ENCODE measurements around the gene ANKRD62.

Gene ANKRD62

DNA sequence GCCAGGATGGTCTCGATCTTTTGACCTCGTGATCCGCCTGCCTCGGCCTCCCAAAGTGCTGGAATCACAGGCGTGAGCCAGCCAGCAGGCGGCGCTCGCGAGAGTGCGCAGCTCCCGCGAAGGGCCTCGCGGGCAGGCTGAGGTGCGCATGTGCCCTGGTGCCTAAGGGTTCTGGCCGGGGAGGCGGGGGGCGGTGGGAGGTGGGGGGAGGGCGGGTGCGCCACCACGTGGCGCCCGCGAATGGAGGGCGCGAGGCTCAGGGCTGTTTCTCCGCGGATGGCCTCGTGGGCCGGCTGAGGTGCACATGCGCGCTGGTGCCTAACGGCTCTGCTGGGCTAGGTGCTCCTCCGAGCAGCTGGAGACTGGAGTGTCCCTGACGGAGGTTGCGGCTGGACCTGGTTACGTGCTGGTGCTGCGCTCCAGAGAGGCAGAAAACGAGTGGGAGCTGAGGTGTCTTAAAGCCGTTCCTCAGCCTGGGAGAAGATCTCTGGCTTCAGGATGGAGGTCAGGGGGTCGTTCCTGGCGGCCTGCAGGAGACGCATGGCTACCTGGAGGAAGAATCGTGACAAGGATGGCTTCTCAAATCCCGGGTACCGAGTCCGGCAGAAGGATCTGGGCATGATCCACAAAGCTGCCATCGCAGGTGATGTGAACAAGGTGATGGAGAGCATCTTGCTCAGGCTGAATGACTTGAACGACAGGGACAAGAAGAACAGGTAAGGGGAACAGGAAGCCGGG lies at the start of gene ANKRD62:
ANKRD62 (plus strand) TSS at position 324 of the 738 bp plus-strand sequence; CDS start at position 499, 175 bp downstream.
- no peak for DNase-seq

DNA sequence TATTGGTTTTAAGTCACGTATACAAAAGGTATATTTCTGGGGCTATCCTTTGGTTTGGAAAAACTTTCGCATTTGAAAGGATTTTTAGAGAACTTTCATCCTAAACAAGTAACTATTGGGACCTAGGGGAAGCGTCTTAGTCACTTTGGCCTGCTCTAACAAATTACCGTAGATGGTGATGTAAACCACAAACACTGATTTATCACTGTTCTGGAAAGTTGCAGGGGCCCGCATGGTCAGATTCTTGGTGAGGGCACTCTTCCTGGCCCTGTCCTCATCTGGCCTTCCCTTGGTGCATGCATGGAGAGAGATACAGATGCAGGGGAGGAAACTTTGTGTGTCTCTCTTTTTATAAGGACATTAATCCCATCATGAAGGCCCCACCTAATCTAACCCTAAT lies 49.1 kb upstream of the ANKRD62 start:
- no peak for DNase-seq

DNA sequence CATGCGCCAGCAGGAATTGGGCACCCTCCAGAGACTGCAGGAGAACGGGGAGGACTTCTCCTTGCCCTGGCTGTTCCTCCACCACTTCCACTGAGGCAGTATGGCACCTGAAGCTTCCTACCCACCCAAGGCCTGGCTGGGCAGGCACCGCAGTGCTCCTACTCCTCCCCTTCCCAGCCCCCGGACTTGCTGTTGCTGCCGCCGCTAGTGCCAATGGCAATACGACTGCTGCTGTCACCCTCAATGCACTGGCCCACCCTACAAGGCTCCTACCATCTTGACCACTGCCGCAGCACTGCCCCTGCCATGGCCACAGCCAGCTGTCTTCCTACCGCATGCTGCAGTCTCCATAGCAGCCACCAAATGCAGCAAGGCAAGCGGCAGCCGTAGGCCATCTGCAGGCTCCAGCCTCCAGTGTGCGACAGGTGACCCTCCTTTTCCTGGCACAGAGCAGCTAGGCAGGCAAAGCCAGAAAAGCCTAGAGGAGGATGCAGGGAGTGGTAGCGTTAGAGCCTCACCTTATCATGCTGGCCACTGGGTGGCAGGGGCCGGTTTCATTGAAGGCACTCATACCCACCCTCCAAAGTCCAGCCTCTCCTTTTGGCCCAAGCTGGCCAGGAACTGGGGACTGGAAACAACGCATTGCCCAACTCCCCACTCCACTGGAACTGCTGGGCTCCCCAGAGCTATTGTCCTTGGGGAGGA lies 47.4 kb upstream of the ANKRD62 start:
- DNase-seq: no peak

GRCh38 chr18:12046751-12047335 lies 46.8 kb upstream of the ANKRD62 start:
- no peak for DNase-seq

DNA sequence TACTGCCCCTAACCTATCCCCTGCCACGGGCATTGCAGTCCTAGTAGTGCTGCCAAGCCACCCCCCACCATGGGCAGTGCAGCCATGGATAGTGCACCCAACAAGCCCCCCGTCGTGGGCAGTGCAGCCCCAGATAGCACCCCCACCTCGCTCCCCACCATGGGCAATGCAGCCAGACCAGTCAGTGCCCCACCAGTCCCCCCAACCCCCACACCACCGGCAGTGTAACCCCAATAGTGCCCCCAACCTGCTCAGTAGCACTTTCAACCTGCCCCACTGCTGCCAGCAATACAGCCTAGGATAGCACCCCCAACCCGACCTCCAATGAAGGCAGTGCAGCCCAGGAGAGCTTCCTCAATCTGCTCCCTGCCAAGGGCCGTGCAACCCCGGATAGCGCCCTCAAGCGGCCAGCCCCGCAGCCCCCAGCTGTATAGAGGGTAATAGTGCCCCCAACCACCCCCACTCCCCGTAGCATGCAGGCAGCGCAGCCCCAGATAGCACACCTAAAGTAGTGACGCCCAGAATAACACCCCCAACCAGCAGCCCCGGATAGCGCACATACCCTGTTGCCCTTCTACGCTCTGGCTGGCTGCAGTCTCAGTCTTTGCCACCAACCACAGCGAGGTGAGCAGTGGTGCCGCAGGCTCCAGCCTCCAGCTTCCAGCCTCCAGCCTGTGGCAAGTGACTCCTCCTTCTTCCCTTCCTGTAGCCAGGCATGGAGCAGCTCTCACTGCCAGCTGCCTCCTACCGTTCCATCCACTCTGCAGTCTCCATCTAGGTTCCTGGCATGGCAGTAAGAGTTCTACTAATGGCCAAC lies 45.4 kb upstream of the ANKRD62 start:
- no peak for DNase-seq

- no peak for DNase-seq
Measured at GRCh38 chr18:12048827-12049175, 44.8 kb upstream of the ANKRD62 start.

DNA sequence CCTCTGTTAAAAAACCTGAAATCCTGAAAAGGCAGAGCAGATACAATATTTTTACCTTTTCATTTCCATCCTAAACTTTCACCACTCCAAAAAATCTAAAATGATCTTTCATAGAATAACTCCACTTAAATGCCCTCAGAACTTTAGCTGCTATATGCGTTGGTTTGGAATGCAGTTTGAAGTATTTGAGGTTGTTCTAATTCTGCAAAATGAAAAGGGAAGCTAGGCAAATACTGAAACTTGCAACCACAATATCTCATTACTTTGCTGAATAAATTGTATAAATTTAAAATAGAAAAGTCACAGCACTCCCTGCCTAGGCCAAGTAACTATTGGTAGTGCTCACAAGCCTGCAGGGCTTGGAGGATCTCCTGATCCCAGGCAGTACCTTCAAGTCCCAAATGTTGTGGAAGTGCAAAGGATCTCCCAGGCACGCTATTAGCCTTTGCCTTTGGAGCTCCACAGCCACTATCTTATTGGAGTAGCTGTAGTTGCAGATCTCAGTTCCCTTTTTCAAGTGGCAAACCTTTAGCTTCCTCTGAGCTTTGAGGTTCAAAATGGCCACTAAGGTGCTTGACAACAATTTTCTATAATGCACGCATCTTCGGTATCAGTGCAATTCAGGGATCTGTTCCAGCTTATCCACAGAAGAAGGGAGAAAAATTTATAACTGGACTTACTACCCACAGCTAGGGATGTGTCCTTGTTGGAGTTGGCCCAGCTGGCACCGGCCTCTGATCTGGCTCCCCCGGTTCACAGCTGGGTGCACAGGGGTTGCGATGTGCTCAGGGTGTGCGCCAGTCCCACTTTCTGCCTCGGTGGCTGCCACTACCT lies 43.4 kb upstream of the ANKRD62 start:
- no peak for DNase-seq

- no peak for DNase-seq
Measured at GRCh38 chr18:12052866-12053265, 40.8 kb upstream of the ANKRD62 start.

DNA sequence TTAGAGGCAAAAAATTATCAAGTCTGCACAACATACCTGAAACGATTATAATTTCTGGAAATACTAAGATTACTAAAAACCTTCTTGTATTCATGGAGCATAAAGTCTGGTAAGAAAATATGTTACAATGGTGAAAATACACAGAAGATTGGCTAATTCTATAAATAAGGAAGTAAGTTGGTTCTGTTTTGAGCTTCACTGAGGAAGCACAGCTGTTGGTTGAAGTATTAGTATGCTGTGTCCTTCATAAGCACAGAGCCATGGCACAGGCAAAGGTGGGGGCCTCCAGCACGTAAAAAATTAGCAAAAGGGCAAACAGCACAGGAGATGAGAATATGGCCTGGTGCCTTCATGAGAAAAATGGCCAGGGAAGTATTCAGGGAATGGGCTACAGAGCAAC lies 40.4 kb upstream of the ANKRD62 start:
- DNase-seq: no peak

GRCh38 chr18:12056034-12056883 lies 37.4 kb upstream of the ANKRD62 start:
- no peak for DNase-seq

- DNase-seq: no peak
Measured at GRCh38 chr18:12056884-12057402, 36.7 kb upstream of the ANKRD62 start.

DNA sequence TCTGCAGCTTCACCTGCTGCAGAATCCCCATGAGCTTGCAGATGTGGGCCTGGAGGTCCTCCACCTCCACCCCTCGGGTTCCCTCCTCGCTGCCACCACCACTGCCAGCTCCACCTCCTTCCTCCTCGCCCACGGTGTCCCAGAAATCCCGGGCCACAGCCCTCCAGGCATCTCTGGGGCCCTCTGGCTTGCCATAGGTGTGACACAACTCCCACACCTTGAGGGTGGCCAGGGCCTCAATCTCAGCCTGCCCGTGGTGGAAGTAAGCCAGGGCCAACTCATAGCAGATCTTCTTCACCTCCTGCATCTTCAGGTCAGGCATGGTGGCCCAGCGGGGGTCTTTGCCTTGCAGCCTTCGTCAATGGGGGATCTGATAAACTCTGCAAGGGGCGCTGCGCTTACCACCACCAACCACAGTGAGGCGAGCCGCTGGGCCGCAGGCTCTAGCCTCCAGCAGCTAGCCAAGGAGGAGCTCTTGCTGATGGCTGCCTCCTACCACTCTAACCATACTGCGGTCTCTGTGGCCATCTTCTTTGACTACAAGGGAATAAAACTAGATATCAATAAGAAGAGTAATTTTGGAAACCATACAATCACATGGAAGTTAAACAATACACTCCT lies 36.1 kb upstream of the ANKRD62 start:
- DNase-seq: no peak

DNA sequence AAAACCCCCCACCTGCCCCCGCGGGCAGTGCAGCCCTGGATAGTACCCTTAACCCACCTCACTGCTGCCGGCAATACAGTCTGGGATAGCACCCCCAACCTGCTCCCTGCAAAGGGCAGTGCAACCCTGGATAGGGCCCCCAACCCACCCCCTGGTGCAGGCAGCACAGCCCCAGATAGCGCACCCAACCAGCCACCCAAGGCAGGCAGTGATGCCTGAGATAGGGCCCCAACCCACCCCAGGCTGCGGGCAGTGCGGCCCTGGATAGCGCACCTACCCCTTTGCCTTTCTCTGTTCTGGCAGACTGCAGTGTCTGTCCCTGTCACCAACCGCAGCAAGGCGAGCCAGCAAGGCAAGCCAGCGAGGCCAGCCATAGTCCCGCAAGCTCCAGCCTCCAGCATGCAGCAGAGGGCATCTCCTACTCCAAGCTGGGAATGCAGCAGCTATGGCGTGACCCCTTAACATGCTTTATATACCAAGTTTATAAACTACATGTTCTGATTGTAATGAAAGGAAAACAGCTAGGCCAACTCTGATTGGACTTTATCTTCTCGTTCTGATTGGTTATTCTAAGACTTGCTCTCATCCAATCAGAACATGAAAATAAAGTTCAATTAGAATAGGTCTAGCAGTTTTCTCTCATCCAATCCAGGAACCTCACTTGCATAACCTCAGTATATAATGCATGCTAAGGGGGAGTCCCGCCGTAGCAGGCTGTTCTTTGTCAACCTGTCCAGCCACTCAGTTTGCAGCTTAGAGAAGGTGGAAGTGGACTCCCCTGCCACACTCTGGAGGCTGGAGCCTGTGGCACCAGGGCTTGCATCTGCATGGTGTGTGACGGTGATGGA lies 34.1 kb upstream of the ANKRD62 start:
- DNase-seq: no peak

DNA sequence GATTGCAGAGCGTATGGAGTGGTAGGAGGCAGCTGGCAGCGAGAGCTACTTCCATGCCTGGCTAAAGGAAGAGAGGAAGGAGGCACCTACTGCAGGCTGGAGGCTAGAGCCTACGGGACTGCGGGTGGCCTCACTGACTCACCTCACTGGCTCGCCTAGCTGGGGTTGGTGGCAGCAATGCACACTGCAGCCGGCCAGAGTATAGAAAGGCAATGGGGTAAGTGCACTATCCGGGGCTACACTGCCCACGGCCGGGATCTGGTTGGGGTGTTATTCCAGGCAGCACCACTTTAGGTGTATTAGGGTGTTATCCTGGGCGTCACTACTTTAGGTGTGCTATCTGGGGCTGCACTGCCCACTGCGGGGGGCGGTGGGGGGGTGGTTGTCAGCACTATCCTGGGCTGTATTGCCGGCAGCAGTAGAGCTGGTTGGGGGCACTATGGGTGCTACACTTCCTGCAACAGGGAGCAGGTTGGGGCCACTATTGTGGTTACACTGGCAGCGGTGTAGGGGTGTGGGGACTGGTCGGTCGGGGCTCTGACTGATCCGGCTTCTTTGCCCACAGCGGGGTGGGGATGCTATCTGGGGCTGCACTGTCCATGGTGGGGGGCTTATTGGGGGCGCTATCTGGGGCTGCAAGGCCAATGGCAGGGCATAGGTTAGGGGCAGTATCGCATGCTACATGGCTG lies 33.3 kb upstream of the ANKRD62 start:
- DNase-seq: no peak

DNA sequence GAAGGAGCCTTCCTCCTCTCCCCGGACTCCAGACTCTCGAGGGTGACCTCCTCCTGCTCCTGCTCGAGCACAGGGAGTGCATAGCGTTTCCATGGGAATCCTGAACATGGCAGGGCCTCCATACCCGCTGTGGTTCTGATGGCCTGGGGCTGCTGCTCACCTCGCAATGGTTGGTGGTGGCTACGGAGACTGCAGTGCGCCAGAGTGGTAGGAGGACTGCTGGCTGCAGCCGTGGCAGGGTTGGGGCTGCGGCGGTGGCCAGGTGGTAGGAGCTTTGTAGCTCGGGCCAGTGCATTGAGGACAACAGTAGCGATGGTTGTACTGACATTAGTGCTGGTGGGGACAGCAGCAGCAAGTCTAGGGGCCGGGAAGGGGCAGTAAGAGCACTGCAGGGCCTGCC lies 32.0 kb upstream of the ANKRD62 start:
- no peak for DNase-seq

DNA sequence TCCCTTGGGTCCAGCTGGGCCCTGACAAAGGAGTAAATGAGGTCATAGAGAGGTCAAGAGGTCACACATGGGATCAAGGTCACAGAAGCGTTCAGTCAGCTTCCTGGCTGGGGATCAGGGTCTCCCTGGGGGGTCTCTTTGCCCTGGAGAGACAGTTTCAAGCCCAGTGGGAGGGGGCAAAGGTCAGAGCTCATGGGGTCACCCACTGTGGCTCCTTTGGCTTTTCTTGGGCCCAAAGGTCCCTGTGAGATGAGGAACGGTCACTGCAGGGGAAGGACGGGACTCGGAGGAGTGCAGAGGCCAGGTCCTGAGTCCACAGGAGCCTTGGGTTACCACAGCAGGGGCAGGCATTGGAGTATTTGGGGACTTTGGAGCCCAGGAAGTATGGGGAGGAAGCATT lies 30.7 kb upstream of the ANKRD62 start:
- no peak for DNase-seq

- no peak for DNase-seq
Measured at GRCh38 chr18:12064086-12064763, 29.4 kb upstream of the ANKRD62 start.

GRCh38 chr18:12065397-12065796 lies 28.2 kb upstream of the ANKRD62 start:
- no peak for DNase-seq

Data from CD4-positive, alpha-beta T cell treated with Interleukin-6 for 4 hours (primary cell).